A549 (cell line): ENCODE measurements around the gene SELENOV. TPM values are rescaled to one million over a fixed set of nuclear protein-coding genes. Genes with fewer than 3 reads are reported as not detected.

Experiments
- ATAC-seq, 2 experiments: fragments of 200-7000 bp in 1 of 2; fragments of >200 bp in 1 of 2; cut with Nextera tagmentation in 1 of 2; cut with Tn5 transposase in 1 of 2; 3 replicates each; pipeline versions ENCODE4 v1.8.0 to v1.9.1; 2018 to 2020; ENCODE audit warnings: mild to moderate bottlenecking in 1 of 2, moderate library complexity in 1 of 2
- CTCF ChIA-PET: fragments of 300-600 bp; sonication (Branson Sonifier 250); formaldehyde crosslinking; extraction: SDS; loops from one replicate; lab custom pipeline; 2021; ENCODE audit warnings: antibody characterized with exemption, inconsistent platforms; lab: Yijun Ruan, JAX
- POLR2A ChIA-PET: fragments of 350-600 bp; formaldehyde crosslinking; extraction: SDS; loops from one replicate; lab custom pipeline; 2021; ENCODE audit warnings: antibody characterized with exemption, inconsistent platforms; lab: Yijun Ruan, JAX
- DNase-seq, 2 experiments: peaks; one replicate each; pipeline versions ENCODE4 v3.0.0 to v3.0.0-alpha.2; 2011 to 2016; ENCODE audit warnings: low read depth in 1 of 2, low spot score in 1 of 2
- FAIRE-seq: peaks from 2 replicates; lab custom pipeline; 2011; peaks lifted over from hg19 to GRCh38; lab: Jason Lieb, UNC
- H3K27ac ChIP-seq, 2 experiments: fragments of >200 bp; sonication (Bioruptor Twin); formaldehyde crosslinking; 3 replicates each; pipeline ENCODE4 v1.5.1; 2016 to 2017
- H3K4me1 ChIP-seq: fragments of >200 bp; sonication (Bioruptor Twin); formaldehyde crosslinking; 3 replicates; pipeline ENCODE4 v1.6.1; 2016
- H3K4me2 ChIP-seq: fragments of >200 bp; sonication (Bioruptor Twin); formaldehyde crosslinking; 3 replicates; pipeline ENCODE4 v1.6.1; 2016
- H3K4me3 ChIP-seq: fragments of >200 bp; sonication (Bioruptor Twin); formaldehyde crosslinking; 3 replicates; pipeline ENCODE4 v1.5.1; 2016
- H3K9me3 ChIP-seq: fragments of >200 bp; sonication (Bioruptor Twin); formaldehyde crosslinking; 3 replicates; pipeline ENCODE4 v1.6.1; 2016
- CHD2 ChIP-seq: fragments of 150-350 bp; IDR thresholded peaks from 2 replicates; pipeline ENCODE4 v1.6.1; 2014; ENCODE audit warnings: low read length; ENCODE audit not compliant: partially characterized antibody
- FOSB ChIP-seq: fragments of 250-450 bp; sonication (Bioruptor Pico); IDR thresholded peaks from 2 replicates; pipeline ENCODE4 v1.5.0; 2020; ENCODE audit warnings: mild to moderate bottlenecking, moderate library complexity
- FOSL2 ChIP-seq, 2 experiments: fragments of 450-650 bp in 1 of 2; fragments of >200 bp in 1 of 2; sonication (Bioruptor Twin) in 1 of 2; formaldehyde crosslinking; IDR thresholded peaks; 2 replicates each; pipeline versions ENCODE4 v1.5.0 to v1.6.1; 2016 to 2020; ENCODE audit warnings: mild to moderate bottlenecking in 1 of 2, moderate library complexity in 1 of 2
- JUN ChIP-seq, 2 experiments: fragments of >200 bp; sonication (Bioruptor Twin); formaldehyde crosslinking; IDR thresholded peaks; 2 replicates in 1 of 2; 3 replicates in 1 of 2; pipeline ENCODE4 v1.6.1; 2016 to 2017
- KDM5A ChIP-seq: fragments of 200-600 bp; sonication (generic); IDR thresholded peaks from 2 replicates; pipeline ENCODE4 v1.6.1; 2016; ENCODE audit warnings: antibody characterized with exemption, mild to moderate bottlenecking
- MAFK ChIP-seq: fragments of 450-650 bp; IDR thresholded peaks from 2 replicates; pipeline ENCODE4 v1.6.1; 2014; ENCODE audit not compliant: partially characterized antibody
- MAZ ChIP-seq: fragments of 150-350 bp; IDR thresholded peaks from 2 replicates; pipeline ENCODE4 v1.6.1; 2014; ENCODE audit warnings: antibody characterized with exemption, low read depth, low read length, borderline replicate concordance
- PHF8 ChIP-seq: fragments of 200-600 bp; sonication (generic); IDR thresholded peaks from 2 replicates; pipeline ENCODE4 v1.6.1; 2016; ENCODE audit warnings: low read depth, mild to moderate bottlenecking, antibody characterized with exemption, moderate library complexity, borderline replicate concordance
- POLR2A ChIP-seq: IDR thresholded peaks from 2 replicates; pipeline ENCODE4 v1.6.1; 2012; ENCODE audit warnings: mild to moderate bottlenecking, low read length
- POLR2AphosphoS2 ChIP-seq: conservative IDR thresholded peaks from 2 replicates; pipeline ENCODE4 v1.6.1; 2012; ENCODE audit warnings: low read length, improper control_type of control experiment, inconsistent platforms
- RAD21 ChIP-seq, 2 experiments: fragments of >200 bp in 1 of 2; sonication (Bioruptor Twin) in 1 of 2; formaldehyde crosslinking in 1 of 2; IDR thresholded peaks in 1 of 2; conservative IDR thresholded peaks in 1 of 2; 2 replicates in 1 of 2; 3 replicates in 1 of 2; pipeline ENCODE4 v1.6.1; 2012 to 2018; ENCODE audit warnings: inconsistent platforms in 1 of 2
- RFX5 ChIP-seq: fragments of 450-650 bp; IDR thresholded peaks from 2 replicates; pipeline ENCODE4 v1.7.1; 2014; ENCODE audit warnings: antibody characterized with exemption, mild to moderate bottlenecking, moderate library complexity
- SMC3 ChIP-seq: fragments of >200 bp; sonication (Bioruptor Twin); formaldehyde crosslinking; IDR thresholded peaks from 3 replicates; pipeline ENCODE4 v1.6.1; 2018; ENCODE audit warnings: inconsistent platforms
- SREBF2 ChIP-seq: fragments of 450-650 bp; IDR thresholded peaks from 2 replicates; pipeline ENCODE4 v1.6.1; 2014; ENCODE audit warnings: mild to moderate bottlenecking, moderate library complexity
- TP53 ChIP-seq: fragments of 250-450 bp; sonication (Bioruptor Pico); IDR thresholded peaks from 2 replicates; pipeline ENCODE4 v1.5.0; 2021; ENCODE audit warnings: mild to moderate bottlenecking, moderate library complexity
- WGBS: methylation state at CpG from one replicate; pipeline ENCODE4 v1.1.6; 2017; ENCODE audit errors: missing lambda C conversion rate; 5-methylcytosine and 5-hydroxymethylcytosine counted together
- polyA plus RNA-seq, 4 experiments: library from polyadenylated mRNA; depleted of rRNA in 3 of 4; stranded (reverse); fragments of >200 nt; fragmentation: RNase III in 1 of 4; extraction: RNeasy Plus Mini Kit Qiagen cat#74134 plus additional on column Dnase treatment in 1 of 4; gene quantifications; 2 replicates in 3 of 4; 3 replicates in 1 of 4; pipeline ENCODE4 v1.2.3, GENCODE V29; 2011 to 2017
- TF ChIP-seq, protein P1 (sequence below): fragments of 200-600 bp; sonication (generic); IDR thresholded peaks from 2 replicates; pipeline ENCODE4 v1.6.1; 2016; ENCODE audit warnings: antibody characterized with exemption, mild to moderate bottlenecking, moderate library complexity
- TF ChIP-seq, protein P2 (sequence below): IDR thresholded peaks from 2 replicates; pipeline ENCODE4 v1.6.1; 2012
- TF ChIP-seq, protein P3 (sequence below): fragments of >200 bp; sonication (Bioruptor Twin); formaldehyde crosslinking; IDR thresholded peaks from 3 replicates; pipeline ENCODE4 v1.6.1; 2016
- TF ChIP-seq, protein P4 (sequence below): fragments of 250-450 bp; sonication (Bioruptor Pico); IDR thresholded peaks from 2 replicates; pipeline ENCODE4 v1.5.0; 2021; ENCODE audit warnings: mild to moderate bottlenecking, moderate library complexity, borderline replicate concordance
- TF ChIP-seq, protein P5 (sequence below): IDR thresholded peaks from 2 replicates; pipeline ENCODE4 v1.6.1; 2012
- TF ChIP-seq, protein P6 (sequence below): IDR thresholded peaks from 2 replicates; pipeline ENCODE4 v1.6.1; 2012; ENCODE audit warnings: low read depth, borderline replicate concordance
- TF ChIP-seq, protein P7 (sequence below): fragments of >200 bp; sonication (Bioruptor Twin); formaldehyde crosslinking; IDR thresholded peaks from 3 replicates; pipeline ENCODE4 v1.5.1; 2016

SELENOV gene
- polyA plus RNA-seq, 2 of the 4 experiments (the other 2 are of a cell fraction): not detected

DNA sequence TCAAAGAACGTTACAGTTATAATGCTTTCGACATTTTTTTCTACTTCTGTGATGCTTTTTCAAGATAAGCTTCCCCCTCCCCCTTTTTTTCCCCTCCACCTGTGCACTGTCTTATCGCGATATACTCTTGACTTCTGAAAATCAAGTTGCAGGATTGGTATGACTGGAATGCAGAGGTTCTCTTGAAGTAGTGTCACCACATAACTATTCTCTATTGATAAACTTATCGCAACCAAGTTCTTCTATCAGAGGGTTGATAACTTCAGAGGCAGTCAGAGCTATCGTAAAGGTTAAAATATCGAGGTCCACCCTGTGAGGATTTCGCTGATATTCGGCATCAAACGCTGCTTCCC, 24.2 kb downstream of the SELENOV start:
- H3K4me3 ChIP-seq: peak overlapping the region; percentile 68
- TF ChIP-seq, protein P1, sequence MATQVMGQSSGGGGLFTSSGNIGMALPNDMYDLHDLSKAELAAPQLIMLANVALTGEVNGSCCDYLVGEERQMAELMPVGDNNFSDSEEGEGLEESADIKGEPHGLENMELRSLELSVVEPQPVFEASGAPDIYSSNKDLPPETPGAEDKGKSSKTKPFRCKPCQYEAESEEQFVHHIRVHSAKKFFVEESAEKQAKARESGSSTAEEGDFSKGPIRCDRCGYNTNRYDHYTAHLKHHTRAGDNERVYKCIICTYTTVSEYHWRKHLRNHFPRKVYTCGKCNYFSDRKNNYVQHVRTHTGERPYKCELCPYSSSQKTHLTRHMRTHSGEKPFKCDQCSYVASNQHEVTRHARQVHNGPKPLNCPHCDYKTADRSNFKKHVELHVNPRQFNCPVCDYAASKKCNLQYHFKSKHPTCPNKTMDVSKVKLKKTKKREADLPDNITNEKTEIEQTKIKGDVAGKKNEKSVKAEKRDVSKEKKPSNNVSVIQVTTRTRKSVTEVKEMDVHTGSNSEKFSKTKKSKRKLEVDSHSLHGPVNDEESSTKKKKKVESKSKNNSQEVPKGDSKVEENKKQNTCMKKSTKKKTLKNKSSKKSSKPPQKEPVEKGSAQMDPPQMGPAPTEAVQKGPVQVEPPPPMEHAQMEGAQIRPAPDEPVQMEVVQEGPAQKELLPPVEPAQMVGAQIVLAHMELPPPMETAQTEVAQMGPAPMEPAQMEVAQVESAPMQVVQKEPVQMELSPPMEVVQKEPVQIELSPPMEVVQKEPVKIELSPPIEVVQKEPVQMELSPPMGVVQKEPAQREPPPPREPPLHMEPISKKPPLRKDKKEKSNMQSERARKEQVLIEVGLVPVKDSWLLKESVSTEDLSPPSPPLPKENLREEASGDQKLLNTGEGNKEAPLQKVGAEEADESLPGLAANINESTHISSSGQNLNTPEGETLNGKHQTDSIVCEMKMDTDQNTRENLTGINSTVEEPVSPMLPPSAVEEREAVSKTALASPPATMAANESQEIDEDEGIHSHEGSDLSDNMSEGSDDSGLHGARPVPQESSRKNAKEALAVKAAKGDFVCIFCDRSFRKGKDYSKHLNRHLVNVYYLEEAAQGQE: peak; percentile 70
- TF ChIP-seq POLR2AphosphoS2: no peak
- TF ChIP-seq CHD2: peak; percentile 88
- FAIRE-seq (no peak), DNase-seq (peak in 1 of 2 experiments; percentile 78), ATAC-seq (peak in 1 of 2 experiments; percentile 16; a peak in 1 of 6 replicates)
- peak overlapping the region; percentile 91 for H3K4me2 ChIP-seq
- H3K4me1 ChIP-seq: peaks cover 15% of the 10 kb centered on the region
- ChIA-PET POLR2A (interaction anchor here (0.5 to 2.3 kb wide), 6 partner anchors 9 to 1214 kb away, joined by 3 to 15 read pairs (median 5); partner anchors contain the start of genes RPS16, SUPT5H and TIMM50), CTCF (interaction anchor here (1.1 to 25.5 kb wide), 16 partner anchors 12 to 302 kb away, joined by 3 to 585 read pairs (median 14); partner anchors contain the start of gene DLL3)
- 7% methylated on average over 10 of the region's 10 CpGs for WGBS
- H3K27ac ChIP-seq: peak overlapping the region; percentile 88 to 89
- no peaks in the 10 kb centered on the region for H3K9me3 ChIP-seq

DNA sequence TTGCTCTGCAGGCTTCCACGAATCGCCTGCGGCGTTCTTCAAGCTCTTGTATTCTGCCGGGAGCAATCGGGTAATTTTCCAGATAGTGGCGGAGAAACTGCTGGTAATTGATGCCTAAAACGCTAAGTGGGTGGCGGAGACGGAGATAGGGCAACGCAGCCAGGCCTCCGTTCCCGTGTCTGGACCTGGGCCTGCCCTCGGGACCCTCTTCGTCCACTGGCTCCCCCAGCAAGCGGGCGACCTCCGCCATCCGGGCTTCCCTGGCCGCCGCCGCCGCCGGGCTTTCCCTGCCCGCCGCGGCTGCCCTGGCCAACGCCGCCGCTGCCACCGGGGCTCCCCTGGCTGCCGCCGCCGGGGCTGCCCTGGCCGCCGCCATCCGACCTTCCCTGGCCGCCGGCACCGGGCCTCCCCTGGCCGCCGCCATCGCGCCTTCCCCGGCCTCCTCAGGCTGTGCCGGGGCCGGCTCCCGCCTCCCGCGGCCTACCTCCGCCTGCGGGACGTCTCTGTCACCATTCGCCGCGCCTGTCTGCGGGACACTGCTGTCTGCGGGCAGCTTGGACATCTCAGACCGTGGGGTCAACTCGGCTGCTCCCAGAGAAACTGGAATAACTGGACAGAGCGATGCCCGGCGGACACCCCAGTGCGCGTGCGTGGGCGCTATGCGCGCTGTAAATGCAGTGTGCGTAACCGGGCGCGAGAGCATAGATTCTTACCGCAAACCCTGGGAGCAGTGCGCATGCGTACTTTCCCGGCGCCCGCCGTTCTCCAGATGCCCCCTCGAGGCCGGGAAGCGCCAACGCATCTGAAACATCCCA, 24.8 kb downstream of the SELENOV start, which contains the start of gene EID2:
TSS of gene EID2 (minus strand) at position 644 of the 815 bp plus-strand sequence. CDS start at position 562, 82 bp downstream.
- Histone ChIP-seq H3K9me3 (no peaks in the 10 kb centered on the region), H3K4me1 (peaks cover 15% of the 10 kb centered on the region), H3K4me2 (peak within 1 kb of the TSS; percentile 91), H3K27ac (peak within 1 kb of the TSS; percentile 88 to 89), H3K4me3 (peak within 1 kb of the TSS; percentile 68)
- ATAC-seq: peak; percentile 93 to 98
- peak; percentile 98 for TF ChIP-seq POLR2A
- TF ChIP-seq, protein P2, sequence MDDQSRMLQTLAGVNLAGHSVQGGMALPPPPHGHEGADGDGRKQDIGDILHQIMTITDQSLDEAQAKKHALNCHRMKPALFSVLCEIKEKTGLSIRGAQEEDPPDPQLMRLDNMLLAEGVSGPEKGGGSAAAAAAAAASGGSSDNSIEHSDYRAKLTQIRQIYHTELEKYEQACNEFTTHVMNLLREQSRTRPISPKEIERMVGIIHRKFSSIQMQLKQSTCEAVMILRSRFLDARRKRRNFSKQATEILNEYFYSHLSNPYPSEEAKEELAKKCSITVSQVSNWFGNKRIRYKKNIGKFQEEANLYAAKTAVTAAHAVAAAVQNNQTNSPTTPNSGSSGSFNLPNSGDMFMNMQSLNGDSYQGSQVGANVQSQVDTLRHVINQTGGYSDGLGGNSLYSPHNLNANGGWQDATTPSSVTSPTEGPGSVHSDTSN: 0 out of 2 replicates have a peak, but pooled peaks have one; percentile 36
- peak; percentile 42; the same call in 1 of the 2 replicates for TF ChIP-seq RFX5
- TF ChIP-seq, protein P3, sequence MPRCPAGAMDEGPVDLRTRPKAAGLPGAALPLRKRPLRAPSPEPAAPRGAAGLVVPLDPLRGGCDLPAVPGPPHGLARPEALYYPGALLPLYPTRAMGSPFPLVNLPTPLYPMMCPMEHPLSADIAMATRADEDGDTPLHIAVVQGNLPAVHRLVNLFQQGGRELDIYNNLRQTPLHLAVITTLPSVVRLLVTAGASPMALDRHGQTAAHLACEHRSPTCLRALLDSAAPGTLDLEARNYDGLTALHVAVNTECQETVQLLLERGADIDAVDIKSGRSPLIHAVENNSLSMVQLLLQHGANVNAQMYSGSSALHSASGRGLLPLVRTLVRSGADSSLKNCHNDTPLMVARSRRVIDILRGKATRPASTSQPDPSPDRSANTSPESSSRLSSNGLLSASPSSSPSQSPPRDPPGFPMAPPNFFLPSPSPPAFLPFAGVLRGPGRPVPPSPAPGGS: peak; percentile 92; the same call in 1 of the 3 replicates
- TF ChIP-seq, protein P4, sequence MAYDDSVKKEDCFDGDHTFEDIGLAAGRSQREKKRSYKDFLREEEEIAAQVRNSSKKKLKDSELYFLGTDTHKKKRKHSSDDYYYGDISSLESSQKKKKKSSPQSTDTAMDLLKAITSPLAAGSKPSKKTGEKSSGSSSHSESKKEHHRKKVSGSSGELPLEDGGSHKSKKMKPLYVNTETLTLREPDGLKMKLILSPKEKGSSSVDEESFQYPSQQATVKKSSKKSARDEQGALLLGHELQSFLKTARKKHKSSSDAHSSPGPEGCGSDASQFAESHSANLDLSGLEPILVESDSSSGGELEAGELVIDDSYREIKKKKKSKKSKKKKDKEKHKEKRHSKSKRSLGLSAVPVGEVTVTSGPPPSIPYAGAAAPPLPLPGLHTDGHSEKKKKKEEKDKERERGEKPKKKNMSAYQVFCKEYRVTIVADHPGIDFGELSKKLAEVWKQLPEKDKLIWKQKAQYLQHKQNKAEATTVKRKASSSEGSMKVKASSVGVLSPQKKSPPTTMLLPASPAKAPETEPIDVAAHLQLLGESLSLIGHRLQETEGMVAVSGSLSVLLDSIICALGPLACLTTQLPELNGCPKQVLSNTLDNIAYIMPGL: no peak
- TF ChIP-seq KDM5A: 0 out of 2 replicates have a peak, but pooled peaks have one; percentile 21
- peak; percentile 77 for TF ChIP-seq SMC3
- TF ChIP-seq MAZ: peak; percentile 64
- TF ChIP-seq, protein P5, sequence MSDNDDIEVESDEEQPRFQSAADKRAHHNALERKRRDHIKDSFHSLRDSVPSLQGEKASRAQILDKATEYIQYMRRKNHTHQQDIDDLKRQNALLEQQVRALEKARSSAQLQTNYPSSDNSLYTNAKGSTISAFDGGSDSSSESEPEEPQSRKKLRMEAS: peak; percentile 88
- peak; percentile 18 for TF ChIP-seq MAFK
- peak; percentile 76 to 92; a peak in 4 of 5 replicates for TF ChIP-seq JUN (IDR thresholded peaks at IDR 0.05)
- TF ChIP-seq POLR2AphosphoS2: no peak
- TF ChIP-seq FOSL2 (IDR thresholded peaks at IDR 0.05): no peak
- peak; percentile 24; the same call in 1 of the 2 replicates for TF ChIP-seq FOSL2 (CRISPR knock-in tag; IDR thresholded peaks at IDR 0.05)
- no peak for TF ChIP-seq FOSB
- TF ChIP-seq TP53: peak; percentile 40; the same call in 1 of the 2 replicates
- TF ChIP-seq, protein P6, sequence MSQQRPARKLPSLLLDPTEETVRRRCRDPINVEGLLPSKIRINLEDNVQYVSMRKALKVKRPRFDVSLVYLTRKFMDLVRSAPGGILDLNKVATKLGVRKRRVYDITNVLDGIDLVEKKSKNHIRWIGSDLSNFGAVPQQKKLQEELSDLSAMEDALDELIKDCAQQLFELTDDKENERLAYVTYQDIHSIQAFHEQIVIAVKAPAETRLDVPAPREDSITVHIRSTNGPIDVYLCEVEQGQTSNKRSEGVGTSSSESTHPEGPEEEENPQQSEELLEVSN: peak; percentile 60; the same call in 1 of the 2 replicates
- no peak; the same call in 1 of the 2 replicates for TF ChIP-seq SREBF2
- peak; percentile 71 to 72 for TF ChIP-seq RAD21 (conservative IDR thresholded peaks at IDR 0.05 in 1 of 2, IDR thresholded peaks at IDR 0.05 in 1 of 2)
- TF ChIP-seq PHF8: peak; percentile 83
- TF ChIP-seq, protein P7, sequence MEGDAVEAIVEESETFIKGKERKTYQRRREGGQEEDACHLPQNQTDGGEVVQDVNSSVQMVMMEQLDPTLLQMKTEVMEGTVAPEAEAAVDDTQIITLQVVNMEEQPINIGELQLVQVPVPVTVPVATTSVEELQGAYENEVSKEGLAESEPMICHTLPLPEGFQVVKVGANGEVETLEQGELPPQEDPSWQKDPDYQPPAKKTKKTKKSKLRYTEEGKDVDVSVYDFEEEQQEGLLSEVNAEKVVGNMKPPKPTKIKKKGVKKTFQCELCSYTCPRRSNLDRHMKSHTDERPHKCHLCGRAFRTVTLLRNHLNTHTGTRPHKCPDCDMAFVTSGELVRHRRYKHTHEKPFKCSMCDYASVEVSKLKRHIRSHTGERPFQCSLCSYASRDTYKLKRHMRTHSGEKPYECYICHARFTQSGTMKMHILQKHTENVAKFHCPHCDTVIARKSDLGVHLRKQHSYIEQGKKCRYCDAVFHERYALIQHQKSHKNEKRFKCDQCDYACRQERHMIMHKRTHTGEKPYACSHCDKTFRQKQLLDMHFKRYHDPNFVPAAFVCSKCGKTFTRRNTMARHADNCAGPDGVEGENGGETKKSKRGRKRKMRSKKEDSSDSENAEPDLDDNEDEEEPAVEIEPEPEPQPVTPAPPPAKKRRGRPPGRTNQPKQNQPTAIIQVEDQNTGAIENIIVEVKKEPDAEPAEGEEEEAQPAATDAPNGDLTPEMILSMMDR: peak; percentile 90
- FAIRE-seq: peak; percentile 100
- POLR2A ChIA-PET: interaction anchor here (1.0 to 2.3 kb wide), 4 partner anchors 9 to 104 kb away, joined by 3 to 15 read pairs (median 7); partner anchors contain the start of genes RPS16 and SUPT5H
- CTCF ChIA-PET: interaction anchor here (0.6 to 25.5 kb wide), 25 partner anchors 10 to 301 kb away, joined by 3 to 585 read pairs (median 6); partner anchors contain the start of gene DLL3
- DNase-seq: peak; percentile 99
- WGBS: 1% methylated on average over 76 of the region's 84 CpGs
